HG02642 (cell line): ENCODE measurements around the gene SPOCK3.

Experiments used
- ATAC-seq: cut with Tn5 transposase; IDR thresholded peaks from one replicate; pipeline ENCODE4 v1.9.1; 2021; ENCODE audit warnings: mild to moderate bottlenecking; ENCODE audit not compliant: unreplicated experiment, poor library complexity

Gene SPOCK3

GRCh38 chr4:167049257-167049656 lies 185.0 kb downstream of the SPOCK3 start:
- no peak for ATAC-seq

DNA sequence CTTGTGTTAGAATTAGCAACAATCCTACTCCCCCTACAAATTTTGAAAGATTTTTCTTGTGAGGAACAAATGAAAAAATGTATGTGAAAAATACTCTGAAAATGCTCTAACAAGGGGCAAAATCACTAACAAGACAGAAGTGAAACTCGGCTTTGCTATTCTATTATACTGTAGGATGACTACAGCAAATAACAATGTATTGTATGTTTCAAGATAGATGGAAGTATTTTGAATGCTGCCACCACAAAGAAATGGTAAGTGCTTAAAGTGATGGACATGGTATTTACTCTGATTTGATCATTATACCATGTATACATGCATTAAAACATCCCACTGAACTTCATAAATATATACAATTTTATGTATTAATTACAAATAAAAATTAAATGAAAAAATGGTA lies 192.8 kb downstream of the SPOCK3 start:
- ATAC-seq = no peak

DNA sequence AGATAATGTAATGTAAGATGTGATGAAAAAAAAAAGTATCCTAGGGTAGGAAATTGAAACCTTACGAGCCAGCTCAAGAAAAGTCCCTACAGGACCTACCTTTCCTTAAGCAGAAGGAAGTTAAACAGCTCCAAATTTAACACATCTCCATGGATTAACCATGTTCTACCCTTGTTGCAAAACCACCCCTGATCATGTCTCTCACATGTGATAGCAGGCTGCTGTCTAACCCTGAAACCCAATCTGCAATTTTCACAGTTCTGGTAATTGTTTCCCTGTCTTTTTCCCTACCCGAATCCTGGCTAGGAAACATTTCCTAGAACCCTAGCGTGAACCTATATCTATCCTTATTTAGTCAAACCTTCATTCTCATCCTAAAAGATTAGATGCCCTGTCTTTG lies 198.9 kb downstream of the SPOCK3 start:
- ATAC-seq = no peak

GRCh38 chr4:167034983-167035382 lies 199.3 kb downstream of the SPOCK3 start:
- no peak for ATAC-seq

DNA sequence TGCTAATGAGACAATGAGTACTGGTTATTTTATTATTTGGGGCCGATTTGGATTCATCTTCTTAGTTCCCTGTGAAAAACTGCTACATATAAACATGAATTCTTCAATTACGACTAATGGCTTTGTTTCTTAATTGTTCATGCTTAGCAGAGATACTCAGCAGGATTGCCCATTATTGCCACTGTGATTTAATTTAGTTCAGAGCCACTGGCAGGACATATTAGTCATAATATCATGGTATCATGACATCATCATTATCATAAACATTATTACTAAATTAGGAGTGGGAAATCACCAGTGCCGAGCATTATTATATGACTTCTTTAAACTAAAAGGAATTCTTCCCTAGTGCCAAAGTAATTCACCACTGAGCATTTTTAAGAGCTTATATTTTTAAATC lies 201.4 kb downstream of the SPOCK3 start:
- ATAC-seq = no peak

- ATAC-seq = no peak
These were observed 202.6 kb downstream of the SPOCK3 start for GRCh38 chr4:167031534-167032156.

- ATAC-seq = no peak
These were observed 205.3 kb downstream of the SPOCK3 start for GRCh38 chr4:167028976-167029375.

DNA sequence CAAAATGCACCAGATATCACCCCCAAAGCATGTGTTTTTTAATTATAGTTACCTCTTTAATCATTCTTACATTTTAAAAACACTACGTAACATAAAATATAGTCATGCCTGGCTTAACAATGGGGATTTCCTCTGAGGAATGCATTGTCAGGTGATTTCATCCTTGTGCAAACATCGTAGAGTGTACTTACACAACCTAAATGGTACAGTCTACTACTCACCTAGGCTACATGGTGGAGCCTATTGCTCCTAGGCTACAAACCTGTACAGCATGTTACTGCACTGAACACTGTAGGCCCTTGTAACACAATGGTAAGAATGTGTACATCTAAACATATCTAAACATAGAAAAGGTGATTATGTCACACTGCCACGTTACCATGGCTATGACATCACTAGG lies 208.6 kb downstream of the SPOCK3 start:
- no peak for ATAC-seq

DNA sequence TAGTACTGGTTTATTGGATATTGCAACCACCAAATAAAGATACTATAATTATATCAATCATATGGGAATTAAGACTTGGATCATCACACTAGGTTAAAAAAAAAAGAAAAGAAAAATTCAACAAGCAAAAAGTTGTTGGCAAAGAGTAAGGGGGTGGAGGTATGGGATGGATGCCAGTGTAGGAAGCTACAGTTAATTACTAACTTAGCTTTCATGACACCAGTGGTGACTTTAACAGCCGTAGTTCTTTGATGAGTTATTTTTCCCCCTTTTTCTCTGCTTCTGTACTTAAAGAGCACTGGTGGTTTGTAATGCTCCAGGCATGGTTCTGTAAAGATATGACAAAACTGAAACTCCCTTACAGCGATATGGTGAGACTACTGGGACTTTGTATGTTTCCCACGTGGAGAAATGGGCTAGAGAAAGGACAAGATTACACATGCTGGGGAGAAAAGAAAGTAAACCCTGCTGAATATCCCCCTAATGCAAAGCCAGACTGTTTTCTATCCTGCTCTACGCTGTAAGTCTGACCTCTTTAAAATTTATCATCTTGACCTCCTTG lies 210.8 kb downstream of the SPOCK3 start:
- no peak for ATAC-seq

DNA sequence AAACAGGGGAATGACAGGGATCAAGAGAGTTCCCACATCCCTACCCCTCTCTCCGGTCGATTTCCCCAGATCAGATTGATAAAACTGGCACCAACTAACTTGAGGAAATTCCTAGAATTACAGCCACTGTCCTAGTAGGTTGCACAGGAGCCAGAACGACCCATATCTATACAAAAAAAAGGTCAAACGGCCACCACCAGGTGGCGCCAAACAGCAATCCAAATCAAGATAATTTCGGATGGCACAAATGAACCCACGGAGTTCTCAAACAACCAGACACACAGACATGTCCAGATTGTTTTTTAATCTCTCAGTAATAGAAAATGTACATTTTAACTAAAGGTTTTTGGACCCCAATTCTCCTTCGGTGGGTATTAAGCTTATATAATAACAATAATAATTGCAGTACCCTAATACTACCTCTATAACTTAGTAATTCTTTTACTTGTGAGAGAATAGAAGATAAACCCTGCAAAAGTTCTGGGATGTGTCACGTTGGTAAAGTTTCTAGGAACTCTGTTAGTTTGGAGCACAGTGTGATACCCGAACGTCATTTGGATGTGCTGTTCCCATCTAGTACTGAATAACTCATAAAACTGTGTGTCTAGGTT lies 212.6 kb downstream of the SPOCK3 start:
- ATAC-seq = peak; percentile 80

GRCh38 chr4:167020410-167020809 lies 213.9 kb downstream of the SPOCK3 start:
- ATAC-seq = peak; percentile 45

GRCh38 chr4:167014944-167015343 lies 219.3 kb downstream of the SPOCK3 start:
- ATAC-seq = no peak

GRCh38 chr4:167003326-167003725 lies 231.0 kb downstream of the SPOCK3 start:
- ATAC-seq = no peak

DNA sequence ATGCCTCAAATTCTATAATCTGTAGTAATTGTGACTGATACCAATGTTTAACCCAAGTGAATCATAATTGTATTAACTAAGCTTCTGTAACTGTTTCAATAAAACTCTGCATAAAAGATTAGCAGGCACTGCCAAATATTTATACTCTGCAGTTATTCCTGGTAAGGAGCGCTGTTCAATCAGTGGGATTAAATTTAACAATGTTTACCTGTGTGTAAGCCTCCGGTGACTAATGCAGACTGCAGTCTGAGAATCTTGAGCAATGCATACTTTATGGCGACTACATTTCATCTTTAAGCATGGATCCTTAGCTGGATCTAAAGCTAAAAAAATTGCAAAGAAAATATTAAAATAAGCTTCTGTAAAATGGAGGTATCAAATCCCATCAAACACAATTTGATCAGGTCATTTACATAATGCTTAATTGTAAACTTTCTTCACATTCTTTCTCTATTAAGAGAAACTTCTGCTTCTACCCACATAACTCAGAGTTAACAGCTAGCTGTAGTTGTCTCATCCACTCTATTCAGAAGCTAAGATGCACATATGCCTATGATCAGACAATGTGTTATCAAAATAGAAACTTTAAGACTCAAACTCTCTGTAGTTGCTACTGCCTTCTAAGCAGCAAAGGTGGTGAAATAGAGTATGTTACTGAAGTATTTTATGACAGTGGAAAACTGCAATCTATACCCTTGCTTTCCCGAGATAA lies 234.0 kb downstream of the SPOCK3 start:
- ATAC-seq = no peak

GRCh38 chr4:166996216-166996615 lies 238.1 kb downstream of the SPOCK3 start:
- no peak for ATAC-seq

DNA sequence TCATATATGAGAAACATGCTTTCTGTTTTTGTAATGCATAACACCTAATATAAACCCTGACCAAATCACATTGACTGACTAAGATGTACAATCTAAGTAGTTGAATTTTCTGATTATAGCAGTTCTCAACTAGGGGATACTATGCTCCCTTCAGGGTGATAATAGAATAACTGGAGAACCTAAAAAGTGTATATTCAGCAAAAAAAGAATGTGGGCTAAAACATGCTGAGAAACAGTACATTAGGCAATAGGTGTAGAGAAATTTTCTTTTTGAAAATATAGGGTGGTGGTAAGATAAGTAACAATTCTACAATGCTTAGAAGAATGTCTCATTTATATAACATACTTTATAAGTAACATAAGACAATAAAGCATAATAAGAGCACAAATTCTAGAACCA lies 239.6 kb downstream of the SPOCK3 start:
- ATAC-seq = no peak

DNA sequence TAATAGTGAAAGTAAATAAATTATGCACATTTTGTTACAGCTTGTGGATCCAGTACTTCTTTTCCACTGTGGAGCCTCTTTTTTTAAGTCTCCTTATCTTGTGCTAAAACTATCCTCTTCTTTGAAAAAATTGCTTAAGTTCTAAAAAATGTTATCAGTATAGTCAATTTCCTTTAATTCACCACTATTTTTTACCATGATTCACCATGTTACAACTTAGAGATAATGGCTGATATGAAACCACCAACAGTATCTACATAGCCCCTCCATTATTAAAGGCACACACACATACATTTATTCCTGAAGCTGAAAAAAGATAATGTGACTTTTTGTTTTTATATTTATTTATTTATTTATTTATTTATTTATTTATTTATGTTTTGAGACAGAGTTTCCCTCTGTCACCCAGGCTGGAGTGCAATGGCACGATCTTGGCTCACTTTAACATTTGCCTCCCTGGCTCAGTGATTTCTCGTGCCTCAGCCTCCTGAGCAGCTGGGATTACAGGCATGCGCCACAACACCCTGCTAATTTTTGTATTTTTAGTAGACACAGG lies 243.2 kb downstream of the SPOCK3 start:
- no peak for ATAC-seq

- ATAC-seq = no peak
These were observed 244.4 kb downstream of the SPOCK3 start for GRCh38 chr4:166989886-166990285.

DNA sequence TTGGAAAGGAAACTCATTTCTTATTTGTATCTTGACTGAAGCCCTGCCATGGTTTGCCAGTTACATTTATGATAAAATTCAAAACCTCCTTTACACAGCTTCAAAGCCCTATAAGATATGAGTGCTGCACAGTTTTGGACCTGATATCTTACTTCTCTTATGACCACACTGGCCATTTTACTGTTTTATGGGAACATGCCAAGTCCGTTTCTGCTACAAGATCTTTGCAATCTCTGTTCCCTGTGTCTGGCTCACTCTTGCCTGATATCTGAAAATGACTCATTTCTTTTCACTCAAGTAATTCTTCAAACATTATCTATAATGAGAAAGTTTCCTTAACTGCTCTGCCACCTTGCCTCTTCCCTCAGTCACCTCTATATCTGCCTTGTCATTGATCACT lies 247.3 kb downstream of the SPOCK3 start:
- ATAC-seq = no peak

GRCh38 chr4:166981847-166982246 lies 252.4 kb downstream of the SPOCK3 start:
- ATAC-seq = no peak

DNA sequence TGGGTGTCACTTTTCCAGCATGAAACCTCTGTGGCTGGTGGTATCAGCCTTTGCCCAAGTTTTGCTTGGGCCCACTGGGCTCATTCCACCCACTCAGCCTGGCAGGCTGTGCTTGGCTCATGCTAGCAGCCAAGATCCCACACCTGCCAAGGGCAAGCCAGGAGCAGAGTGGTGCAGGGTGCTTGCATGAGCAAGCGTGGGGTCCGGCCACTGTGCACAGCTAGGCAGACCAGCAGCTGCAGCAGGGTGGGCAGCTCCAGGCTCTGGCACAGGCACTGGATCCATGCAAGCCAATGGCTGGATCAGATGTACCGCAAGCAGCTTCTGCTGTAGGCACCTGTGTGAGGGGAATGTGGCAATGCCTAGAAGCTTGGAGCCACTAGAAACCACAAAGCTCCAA lies 253.9 kb downstream of the SPOCK3 start:
- no peak for ATAC-seq
